HG02938 (cell line): ENCODE data around the gene NIT2.

ENCODE experiments used
- ATAC-seq: cut with Tn5 transposase; IDR thresholded peaks from one replicate; pipeline ENCODE4 v1.9.1; 2021; ENCODE audit warnings: mild to moderate bottlenecking, moderate library complexity; ENCODE audit not compliant: unreplicated experiment

NIT2 gene

GRCh38 chr3:100395679-100396431 lies 61.3 kb downstream of the NIT2 start:
- ATAC-seq = no peak

- ATAC-seq = no peak
Measured at GRCh38 chr3:100396967-100397366, 62.4 kb downstream of the NIT2 start.

GRCh38 chr3:100399341-100400071 lies 64.9 kb downstream of the NIT2 start:
- no peak for ATAC-seq

GRCh38 chr3:100400419-100400779 lies 65.8 kb downstream of the NIT2 start:
- ATAC-seq = peak; percentile 16

GRCh38 chr3:100400780-100401673 lies 66.5 kb downstream of the NIT2 start, which contains the start of the genes LNP1 and TOMM70:
Gene LNP1 (plus strand): TSS chr3:100401539. CDS start chr3:100429730, 28,191 bp downstream.
Gene TOMM70 (minus strand): TSS chr3:100401089. CDS start chr3:100400949, 140 bp downstream.
- peak; percentile 87 for ATAC-seq

GRCh38 chr3:100401674-100402041 lies 67.1 kb downstream of the NIT2 start:
- ATAC-seq = peak; percentile 14

GRCh38 chr3:100402256-100402655 lies 67.7 kb downstream of the NIT2 start:
- ATAC-seq = no peak

GRCh38 chr3:100402891-100403290 lies 68.3 kb downstream of the NIT2 start:
- ATAC-seq = no peak

- no peak for ATAC-seq
Measured at GRCh38 chr3:100403362-100404249, 69.0 kb downstream of the NIT2 start.

GRCh38 chr3:100404250-100404548 lies 69.6 kb downstream of the NIT2 start:
- ATAC-seq = no peak

GRCh38 chr3:100407164-100407563 lies 72.6 kb downstream of the NIT2 start:
- no peak for ATAC-seq

GRCh38 chr3:100407977-100408532 lies 73.5 kb downstream of the NIT2 start:
- no peak for ATAC-seq
